HG03064 (cell line): ENCODE results near the gene DCAKD.

Experiments
- ATAC-seq: cut with Tn5 transposase; IDR thresholded peaks from one replicate; pipeline ENCODE4 v1.9.1; 2021; ENCODE audit warnings: low read depth; ENCODE audit not compliant: unreplicated experiment

The DCAKD gene

DNA sequence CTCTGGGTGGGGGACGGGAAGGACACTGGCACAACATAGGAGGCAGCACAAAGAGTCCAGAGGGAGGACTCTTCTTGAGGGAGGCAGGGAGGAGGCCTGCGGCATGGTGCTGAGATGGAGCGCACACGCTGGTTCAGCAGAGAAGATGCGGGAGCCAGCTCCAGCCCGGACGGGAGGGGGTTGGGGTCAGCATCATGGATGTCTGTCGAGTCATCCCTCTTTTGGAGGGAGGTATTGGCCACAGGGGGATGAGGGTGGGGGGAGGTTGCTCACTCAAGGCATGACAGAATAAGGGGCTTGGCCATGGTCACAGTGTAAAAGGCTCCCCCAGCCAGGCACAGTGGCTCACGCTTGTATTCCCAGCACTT lies 19.3 kb downstream of the DCAKD start:
- ATAC-seq, result no peak

DNA sequence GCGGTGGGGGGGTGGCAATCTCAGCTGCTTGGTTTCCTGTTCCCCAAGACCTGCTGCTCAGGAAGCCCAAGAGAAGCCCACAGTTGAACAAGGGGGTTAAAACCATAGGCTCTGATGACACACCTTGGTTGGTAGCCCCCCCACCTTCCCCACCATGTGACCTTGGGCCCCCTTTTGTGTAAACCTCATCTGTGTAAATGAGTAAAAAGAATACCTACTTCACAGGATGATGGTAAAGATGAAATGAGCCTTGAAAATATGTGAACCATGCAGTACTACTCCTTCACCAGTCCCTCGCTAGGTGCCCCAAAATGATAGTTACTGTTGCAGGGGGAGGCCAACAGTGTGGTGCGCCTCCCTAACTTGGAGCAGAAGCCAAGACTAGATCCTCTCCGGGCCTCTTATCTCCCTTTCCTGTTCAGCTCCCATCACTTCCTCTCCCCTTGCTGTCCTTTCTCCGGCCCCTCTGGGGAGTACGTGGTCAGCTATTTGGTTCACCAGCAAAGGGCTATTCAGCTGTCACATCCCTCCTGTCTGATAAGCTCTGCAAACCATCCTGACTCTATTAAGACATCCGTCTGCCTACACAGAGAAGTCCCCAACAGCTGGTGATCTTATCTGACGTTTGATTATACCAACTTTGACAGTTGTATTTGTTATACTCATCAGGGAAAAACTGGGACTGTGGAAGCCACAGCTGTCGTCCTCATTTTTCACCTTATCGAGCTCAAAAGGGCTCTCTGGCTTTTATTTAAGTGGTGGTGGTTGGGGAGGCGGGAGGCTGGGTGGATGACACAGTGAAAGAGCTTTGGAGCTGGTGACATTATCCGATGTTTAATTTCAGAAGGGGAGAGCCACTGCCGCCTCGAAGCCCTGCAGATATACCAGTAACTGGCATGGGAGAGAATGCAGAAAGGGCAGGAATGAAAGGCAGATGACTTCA lies 19.9 kb downstream of the DCAKD start:
- ATAC-seq, result no peak

DNA sequence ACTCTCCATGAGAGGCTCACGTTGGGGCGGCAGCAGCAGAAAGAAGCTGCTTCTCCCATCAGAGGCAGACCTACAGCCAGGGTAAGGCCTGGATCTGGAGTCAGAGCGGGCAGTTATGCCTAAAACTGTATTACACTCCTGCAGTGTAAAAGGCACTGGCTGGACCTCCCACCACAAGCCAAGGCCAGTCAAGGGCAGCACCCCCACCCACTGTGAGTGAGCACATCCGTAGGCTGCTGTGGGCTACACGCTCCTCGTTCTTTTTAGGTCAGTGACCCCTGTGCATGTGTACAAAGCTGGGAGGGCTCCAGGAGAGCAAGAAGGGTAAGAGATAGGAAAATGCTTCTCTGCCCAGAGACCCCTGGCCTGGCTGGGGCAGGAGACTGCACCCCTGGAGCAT lies 20.7 kb downstream of the DCAKD start:
- no peak for ATAC-seq

DNA sequence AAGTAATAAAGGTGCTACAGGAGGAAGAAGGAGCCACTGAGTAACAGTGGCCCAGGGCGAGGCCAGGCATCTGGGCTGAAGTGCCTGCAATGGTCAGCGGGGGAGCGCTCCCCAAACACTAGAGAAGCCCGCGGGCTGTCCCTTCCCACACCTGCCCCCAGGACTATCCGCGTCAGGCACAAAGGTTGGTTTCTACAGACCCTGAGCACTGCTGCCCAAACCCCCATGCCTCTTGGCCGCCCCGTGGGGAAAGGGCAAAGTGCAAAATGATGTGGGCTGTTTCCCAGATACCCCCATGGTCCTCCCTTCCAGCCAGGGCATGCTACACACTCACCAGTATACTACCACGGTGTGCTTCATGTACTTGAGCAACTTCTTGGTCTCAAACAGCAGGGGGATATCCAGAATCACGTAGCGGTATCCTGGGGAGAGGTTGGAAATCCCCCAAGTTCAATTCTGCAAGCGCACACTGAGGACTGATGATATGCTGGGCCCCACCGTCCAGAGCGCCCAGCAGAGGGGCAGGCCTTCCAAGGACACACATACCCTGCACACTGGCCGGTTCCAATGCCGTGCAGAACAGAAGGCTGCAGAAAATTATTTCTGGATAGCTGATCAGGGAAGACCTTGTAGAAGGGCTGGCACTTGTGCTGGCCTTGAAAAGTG lies 21.5 kb downstream of the DCAKD start:
- no peak for ATAC-seq

DNA sequence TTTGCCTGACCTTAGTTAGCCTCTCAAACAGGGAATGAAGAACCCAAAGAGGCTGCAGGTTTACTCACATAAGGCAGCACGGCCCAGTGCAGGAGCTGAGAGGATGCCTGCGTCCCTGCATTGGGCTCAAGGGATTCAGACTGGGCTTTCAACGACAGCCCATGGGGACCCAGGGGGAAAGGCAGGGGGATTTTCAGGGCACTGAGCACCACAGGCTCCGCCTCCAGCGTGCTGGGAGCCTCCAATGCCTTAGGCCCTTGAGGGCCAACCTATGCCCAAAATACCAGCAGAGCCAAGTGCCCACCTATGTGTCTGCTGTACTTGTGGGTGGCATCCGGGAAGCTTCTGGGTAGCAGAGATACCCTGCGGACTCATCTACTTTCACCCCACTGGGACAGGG lies 22.3 kb downstream of the DCAKD start:
- ATAC-seq, result no peak

DNA sequence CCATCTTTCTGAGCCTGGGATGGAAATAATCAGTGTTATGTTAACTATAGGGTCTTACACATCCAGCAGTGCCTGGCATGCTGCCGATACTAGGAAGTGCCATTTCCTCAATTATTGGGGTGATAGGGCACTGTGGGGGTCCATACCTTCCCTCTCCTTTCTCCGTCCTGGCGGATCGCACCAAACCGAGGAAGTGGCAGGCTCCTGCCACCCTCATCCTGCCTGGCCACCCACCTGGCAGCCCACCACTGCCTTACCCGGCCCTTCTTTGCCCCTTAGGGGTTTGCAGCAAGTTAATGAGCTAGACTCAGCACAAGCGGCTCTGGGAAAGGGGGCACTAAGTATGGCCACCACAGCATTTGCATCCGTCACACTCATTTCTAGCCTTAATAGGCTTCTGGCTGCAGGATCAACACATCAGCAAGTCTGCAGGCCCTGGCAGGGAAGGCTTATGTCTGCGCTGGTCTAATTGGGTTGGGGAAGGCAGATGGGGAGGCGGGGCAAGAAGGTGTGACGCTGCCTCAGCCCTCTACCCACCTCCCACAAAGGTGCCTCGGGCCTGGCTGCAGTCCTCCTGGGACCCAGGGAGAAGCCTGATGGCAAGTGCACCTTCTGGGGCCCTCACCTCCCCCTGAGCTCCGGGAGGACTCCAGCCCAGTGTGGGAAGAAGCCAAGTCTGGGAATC lies 28.6 kb downstream of the DCAKD start:
- no peak for ATAC-seq

DNA sequence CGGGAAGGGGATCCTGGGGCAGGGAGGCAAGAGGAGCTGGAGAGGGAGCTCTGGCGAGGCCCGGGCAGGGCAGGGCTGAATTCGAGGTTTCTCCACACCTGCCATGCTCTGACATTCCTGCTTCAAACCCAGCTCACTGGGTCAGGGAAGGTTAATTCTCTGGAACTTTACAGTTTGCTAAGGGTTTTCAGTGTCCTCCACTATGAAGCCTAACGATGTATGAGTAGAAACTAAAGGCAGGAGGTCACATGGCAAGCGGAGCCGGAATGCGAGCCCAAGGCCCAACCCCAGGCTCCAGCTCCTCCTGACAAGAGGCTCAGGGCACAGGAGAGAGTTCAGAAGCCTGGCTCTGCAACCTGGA lies 29.2 kb downstream of the DCAKD start:
- no peak for ATAC-seq

DNA sequence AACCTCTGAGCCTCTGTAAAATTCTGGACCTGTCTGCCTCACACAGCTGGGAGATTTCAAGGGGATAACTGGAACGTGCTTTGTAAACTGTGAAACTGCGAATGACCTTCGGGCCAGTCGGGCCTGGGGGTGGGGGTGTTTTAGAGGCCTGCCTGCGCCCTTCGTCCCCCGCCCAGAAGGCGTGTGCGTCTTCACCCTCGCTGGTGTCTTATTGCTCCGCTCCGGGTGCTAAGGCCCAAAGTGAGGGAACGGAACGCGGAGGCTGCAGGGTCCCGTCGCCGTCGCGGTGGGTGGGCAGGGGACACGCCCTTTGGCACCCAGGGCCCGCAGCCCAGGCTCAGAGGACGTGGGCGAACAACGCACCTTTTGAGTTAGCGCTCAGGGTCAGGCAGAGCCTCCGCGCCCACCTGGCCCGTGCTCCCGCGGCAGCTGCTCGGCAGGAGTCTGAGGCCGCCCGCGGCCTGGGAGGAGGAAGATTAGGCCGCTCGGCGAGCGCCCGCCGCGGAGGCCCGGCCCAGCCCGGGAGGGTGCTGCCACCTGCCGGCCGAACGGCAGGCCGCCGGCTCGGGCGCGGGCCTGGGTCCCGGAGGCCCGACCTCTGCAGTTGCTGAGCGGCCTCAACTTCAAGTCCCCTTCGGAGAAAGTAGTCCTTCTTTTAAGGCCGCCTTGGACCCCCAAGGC lies 29.7 kb downstream of the DCAKD start:
- no peak for ATAC-seq

DNA sequence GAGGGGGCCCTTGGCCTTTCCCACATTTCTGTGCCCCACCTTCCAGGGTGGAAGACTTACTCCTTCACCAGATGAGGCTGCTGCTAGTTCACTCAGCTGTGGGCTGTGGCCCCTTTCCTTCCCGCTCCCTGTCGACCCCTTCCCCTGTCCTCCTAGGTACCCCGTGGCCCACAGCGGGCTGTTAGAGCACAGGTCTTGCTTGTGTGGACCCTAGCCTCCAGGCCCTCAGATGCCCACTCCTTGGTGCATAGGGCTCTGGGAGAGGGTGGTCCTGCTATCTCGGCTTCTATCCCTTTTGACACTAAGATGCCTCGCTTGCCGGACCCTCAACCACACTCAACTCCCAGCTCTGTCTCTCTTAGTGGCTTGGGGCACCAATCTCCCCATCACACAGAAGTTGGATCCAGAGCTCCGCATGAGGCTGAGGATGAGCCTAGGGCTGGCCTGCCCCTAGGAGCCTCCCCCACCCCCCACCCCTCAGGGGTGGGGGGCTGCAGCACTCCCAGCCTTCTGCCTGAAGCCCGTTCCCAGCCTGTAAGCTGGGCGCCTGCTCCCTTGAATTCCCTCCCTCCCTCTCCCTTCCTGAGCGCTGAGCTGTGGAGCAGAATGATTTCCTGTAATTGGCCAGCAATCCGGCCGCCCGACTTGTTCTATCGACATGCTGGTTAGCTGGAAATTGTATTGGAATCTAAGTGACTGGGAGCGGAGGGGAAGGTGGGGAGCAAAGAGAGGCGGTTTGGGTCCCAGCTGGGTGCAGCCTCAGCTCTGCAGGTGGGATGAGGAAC lies 30.9 kb downstream of the DCAKD start:
- ATAC-seq, result no peak

DNA sequence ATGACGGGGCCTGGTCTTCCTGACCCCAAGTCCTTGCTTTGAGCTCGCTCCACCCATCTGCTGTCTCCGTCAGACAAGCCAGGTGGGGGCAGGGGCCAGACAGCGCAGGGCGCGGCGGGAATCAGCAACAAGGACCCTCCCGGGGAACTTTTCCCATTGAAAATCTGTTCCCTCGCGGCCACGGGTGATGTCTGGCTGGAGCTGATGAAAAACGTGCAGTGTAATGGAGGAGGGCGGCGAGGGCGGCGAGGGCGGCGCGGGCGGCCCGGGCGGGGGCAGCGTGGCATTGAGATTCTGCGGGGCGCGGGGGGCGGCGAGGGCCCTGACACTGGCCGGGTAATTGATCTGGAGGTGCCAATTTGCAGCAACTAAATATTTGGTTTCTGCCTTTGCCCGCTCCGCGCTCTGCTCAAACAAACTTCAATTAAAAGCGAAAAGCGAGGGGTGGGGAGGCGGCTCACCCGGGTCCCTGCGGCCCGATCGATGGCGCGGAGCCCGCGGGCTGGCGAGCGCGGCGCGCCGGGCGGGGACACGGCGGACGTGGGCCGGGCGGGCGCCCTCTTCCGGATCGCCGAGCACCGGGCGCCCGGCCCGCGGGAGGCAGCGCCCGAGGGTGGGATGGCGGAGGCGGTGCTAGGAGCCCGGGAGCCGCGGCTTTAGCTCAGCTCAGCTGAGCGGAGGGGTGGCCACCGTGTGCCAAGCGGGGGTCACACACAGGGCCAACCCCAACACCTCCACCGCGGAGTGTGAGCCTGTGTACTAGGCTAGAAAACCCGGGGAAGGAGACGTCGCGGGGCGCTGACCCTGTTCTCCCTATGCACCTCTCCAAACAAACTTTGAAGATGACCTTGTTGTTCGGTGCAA lies 32.4 kb downstream of the DCAKD start:
- no peak for ATAC-seq

DNA sequence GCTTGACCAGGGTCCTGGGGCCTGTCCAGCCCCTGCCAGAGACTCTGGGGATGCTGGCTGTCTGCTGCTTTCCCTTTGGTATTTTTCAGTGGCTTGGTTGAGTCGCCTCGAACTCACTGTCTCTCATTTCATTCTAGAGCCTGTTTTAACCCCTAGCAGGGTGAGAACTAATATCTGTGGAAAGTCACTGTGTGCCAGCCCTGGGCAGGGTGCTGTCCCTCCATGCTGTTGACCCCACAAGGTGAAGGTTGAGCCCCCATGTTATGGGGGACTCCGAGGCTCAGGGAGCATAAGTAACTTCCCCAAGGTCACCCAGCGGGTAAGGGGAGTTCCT lies 33.0 kb downstream of the DCAKD start:
- no peak for ATAC-seq

DNA sequence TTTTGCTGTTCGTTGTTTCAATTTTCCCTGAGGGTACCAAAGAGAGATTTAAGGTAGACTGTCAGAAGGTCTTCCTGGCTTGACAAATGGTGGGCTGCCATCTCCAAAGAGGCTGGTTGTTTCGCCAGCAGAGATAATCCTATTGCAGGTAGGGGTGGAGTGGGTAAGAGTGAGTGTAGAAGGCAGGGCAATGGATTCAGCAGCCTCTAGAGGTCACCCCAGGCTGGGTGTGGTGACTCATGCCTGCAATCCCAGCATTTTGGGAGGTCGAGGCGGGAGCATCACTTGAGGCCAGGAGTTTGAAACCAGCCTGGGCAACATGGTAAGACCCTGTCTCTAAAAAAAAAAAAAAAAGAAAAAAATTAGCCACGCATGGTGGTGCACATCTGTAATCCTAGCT lies 34.6 kb downstream of the DCAKD start:
- ATAC-seq, result no peak

DNA sequence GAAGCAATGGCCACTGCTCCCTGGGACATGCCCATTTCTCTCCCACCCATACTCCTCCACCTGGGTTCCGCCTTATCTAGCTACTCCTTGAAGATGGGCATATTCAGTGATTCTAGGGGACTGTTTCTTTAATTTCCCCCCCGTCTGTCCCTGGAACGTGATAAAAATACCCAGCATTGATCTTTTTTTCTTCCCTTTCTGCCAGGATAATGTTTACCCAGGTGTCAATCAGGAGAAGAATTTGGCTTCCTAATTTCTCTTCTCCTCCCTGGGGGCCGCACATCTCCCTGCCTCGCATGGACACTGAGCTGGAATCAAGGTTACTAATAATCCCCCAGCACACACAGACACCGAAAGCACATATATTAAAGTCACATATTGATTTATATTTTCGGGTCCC lies 35.2 kb downstream of the DCAKD start:
- no peak for ATAC-seq

DNA sequence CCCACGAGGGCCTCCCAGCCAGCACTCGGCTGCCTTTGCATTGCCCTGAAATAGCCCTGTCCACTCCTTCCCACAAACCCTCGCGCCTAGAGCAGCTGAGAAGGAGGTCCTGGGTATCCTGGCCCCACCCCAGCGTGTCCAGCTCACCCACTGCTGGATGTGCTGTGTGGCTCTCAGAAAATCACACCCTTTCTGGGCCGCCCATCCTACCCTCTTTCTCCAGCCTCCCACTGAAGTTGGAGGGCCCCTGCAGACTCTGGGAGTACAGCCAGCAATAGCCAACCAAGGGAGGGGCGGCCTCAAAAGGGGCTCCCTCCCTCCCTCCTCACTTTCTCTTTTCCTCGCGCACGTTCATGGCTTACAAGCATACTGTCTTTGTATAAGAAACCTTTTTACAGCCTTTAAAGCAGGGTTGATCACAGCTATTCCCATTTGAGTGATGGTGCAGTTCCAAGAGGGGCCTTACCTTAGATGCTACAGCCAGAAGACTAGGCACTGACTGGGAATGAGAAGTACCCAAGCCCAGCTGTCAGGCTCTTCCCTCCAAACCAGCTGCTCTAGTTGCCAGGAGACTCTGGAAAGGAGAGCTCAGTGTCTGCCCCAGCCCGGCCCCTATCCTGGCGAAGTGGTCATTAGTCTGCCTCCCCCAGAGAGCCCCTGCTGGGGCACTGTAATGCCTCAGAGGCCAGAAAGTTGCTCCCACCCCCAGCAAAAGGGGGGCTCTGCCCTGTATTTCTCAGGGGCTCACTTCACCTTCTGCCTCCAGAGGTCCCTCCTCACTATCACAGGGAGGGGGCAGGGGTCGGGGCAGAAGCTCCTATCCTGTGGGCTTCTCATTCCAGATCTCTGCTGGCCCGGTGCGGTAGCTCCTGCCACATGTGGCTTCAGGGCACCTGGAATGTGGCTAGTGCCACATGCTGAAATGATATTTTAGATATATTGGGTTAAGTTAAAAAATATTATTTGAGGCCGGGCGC lies 38.1 kb downstream of the DCAKD start:
- ATAC-seq, result no peak

DNA sequence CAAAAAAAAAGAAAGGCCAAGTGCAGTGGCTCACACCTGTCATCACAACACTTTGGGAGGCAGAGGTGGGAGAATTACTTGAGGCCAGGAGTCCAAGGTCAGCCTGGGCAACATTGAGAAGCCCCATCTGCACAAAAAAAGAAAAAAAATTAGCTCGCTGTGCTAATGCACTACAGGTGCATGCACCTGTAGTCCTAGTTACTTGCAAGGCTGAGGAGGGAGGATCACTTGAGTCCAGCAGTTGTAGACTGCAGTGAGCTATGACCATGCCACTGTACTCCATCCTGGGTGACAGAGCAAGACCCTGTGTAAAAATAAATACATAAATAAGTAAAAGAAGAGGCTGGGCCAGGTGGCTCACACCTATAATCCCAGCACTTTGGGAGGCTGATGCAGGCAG lies 39.7 kb downstream of the DCAKD start:
- ATAC-seq, result no peak

DNA sequence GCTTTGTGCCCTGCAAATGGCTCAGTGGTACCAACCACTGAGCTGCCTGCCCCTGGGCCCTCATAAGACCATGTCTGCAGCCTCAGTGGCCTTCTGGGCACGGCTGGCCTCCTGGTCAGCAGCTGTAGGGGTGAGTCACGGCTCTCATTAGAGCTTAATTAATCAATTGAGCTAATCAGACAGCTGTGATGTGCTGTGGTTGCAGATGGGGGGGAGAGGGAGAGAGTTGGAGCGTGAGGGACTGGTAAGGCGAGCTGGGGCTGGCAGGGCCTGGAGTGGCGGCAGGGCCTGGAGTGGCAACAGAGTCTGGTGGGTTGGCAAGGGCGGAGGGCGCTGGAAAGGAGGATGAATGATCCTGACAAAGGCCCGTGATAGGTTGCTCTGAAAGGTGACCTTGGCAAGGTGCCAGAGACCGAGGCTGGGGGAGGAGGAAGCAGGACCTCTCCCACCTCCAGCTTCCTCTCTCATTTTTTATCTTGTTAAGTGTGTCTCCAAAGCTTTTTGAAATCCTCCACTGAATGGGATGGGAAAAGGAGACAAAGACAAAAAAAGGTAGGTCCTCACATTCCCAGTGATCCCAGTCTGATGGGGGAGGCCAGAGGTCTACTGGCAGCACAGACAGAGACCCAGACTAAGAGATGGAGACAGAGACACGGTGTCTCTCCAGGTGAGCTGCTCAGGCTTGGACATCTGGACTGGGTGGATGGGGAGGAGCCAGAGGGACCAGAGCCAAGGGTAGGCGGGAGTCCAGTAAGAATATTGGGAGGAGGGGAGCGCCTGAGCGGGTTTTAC lies 41.6 kb downstream of the DCAKD start:
- no peak for ATAC-seq

DNA sequence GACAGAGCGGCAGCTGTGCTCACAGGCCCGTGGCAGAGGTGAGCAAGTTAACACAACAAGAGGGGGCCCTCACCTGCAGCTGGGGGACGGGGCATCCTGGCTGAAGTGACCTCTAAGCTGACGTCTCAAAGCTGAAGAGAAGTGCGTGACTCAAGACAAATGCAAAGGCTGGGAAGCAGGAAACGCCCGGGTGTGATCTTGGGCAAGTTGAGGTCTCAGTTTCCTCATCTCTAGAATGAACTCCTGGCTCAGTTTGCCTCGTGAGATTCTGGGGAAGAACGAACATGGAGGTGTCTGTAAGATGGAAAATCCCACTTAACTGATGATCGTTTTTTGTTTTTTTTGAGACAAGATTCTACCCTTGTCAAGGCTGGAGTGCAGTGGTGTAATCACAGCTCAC lies 43.2 kb downstream of the DCAKD start:
- ATAC-seq, result no peak
